Stimulated activated CD8-positive, alpha-beta memory T cell treated with anti-CD3 and anti-CD28 coated beads, Interleukin-15, amount 100 ng/mL, for 48 hours (primary cell): ENCODE results near the gene TEX14.
"Not testable (repeated sequence)": the region's sequence is repeated elsewhere in the genome, so short reads cannot be mapped to it uniquely, and the experiment has no call there.

Experiments
- DNase-seq, 2 donors: peaks; one replicate each; pipeline ENCODE4 v3.0.0-alpha.2; 2020; ENCODE audit warnings: low read depth in 2 of 2

Gene TEX14

DNA sequence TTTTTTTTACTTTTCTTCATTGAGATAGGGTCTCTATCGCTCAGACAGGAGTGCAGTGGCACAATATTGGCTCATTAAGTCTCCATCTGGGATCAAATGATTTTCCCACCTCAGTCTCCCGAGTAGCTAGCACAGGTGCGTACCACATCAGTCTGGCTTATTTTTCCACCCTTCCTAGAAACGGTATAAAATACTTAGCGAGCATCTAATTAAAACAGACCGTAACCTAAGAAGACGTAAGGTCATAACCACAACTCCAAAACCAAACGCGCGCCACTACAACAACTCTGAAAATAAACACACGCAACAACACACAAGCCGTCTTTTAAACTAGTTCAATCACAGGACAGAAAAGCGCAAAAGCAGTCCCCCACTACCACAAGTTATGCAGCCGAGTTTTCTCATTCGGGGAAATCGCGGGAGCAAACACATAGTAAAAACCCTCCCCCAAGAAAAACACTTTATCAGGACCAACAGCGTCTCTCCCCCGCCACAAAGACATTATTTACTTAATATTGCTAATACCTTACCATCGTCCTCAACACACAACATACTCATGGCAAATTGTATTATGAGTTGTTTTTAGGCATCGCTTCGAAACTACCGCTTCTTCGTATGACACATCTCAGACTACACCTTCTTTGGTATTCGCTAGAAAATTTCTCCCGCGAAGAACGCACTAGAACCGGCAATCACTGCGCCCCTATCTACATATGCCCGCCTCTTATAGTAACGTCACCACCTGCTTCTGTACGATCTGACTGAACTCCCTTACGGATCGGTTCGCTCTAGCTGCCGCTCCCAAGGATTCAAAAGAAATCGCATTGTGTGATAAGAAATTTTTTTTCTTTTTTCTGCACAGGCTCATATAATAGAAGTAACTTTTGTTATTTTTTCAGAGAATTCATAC is 32.8 kb downstream of the TEX14 start:
- DNase-seq = peak; percentile 55 to 62

DNA sequence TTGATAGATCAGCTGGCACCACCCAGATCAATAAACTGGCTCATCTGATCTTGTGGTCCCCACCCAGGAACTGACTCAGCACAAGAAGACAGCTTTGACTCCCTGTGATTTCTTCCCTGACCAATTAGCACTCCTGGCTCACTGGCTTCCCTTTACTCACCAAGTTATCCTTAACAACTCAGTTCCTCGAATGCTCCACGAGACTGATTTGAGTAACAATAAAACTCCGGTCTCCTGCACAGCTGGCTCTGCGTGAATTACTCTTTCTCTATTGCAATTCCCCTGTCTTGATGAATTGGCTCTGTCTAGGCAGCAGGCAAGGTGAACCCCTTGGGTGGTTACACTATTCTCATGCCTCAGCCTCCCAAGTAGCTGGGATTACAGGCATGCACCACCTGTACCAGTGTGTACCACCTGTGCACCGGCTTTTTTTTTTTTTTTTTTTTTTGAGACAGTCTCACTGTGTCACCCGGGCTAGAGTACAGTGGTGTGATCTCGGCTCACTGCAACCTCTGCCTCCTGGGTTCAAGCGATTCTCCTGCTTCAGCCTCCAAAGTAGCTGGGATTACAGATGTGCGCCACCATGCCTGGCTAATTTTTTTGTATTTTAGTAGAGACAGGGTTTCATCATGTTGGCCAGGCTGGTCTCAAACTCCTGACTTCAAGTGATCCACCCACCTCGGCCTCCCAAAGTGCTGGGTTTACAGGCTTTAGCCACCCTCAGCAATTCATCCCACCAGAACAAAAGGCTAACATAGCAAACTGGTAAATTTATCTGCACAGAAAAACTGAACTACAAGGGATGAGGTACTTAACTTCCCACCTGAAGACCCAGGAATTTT is 33.7 kb downstream of the TEX14 start:
- not testable (repeated sequence) for DNase-seq

DNA sequence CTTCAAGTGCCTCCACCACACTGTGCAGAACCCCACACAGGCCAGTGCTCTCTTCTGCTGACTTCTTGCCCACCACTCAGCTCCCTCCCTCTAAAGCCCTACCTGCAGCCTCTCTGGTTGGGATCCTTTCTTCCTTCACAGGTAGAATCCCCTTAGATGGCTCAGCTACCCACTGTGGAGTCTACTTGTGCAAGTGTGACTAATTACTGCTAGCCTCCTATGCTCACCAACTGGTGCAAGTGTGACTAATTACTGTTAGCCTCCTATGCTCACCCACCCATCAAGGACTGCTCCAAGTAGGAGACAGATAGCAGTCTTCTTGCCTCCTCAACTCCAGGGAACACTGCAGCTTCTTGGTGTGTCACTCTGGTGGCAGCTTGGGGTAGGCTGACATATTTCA is 43.6 kb downstream of the TEX14 start:
- no peak for DNase-seq

DNA sequence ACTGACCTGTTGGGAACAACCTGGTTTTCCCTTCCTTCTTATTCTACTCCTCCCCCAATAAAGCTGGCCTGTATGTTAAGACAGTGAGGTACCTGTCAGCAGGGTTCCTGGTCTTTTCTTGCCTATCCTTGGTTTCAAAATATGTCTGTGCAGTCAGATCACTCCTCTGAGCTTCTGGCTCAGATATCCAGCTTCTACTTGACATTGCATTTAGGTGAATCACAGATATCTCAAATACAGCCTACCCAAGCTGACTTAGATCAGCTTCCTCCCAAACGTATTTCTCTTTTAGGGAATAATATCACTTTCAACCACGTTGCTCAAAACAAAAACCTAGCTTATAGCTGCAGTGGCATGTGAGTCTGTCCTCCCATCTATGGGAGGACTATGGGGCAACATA is 48.7 kb downstream of the TEX14 start:
- DNase-seq = no peak

DNA sequence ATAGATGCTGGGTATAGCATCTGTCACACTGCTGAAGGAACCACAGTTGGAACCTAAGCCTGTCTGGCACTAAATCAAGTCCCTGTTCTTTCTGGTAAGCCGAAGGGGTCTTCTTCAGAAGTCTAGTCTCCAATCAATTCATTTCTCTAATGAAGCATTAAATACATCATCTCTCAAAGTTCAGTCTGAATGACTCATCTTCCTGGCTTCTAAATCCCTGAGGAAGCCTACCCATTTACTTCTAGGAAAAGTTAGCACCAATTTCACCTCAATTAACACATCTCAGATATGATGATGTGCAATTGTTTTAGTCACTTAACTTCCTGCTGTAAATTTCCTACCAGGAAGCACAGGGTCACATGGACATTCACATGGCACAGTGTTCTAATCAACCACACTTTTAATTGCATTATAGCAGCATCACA is 49.9 kb downstream of the TEX14 start:
- DNase-seq = no peak

DNA sequence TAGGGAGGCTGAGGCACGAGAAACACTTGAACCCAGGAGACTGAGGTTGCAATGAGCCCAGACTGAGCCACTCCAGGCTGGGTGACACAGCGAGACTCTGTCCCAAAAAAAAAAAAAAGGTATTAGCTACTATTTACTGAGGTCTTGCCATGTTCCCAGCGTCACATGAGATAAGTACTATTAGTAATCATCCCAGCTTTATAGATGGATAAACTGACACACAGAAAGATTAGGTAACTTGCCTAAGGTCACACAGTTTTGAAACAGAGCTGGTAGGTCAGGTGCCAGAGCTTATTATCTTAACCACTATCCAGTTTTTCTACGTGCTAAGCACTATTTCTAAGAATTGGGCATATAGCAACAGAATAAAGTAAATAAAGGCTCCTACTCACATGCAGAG is 51.6 kb downstream of the TEX14 start:
- DNase-seq = no peak

DNA sequence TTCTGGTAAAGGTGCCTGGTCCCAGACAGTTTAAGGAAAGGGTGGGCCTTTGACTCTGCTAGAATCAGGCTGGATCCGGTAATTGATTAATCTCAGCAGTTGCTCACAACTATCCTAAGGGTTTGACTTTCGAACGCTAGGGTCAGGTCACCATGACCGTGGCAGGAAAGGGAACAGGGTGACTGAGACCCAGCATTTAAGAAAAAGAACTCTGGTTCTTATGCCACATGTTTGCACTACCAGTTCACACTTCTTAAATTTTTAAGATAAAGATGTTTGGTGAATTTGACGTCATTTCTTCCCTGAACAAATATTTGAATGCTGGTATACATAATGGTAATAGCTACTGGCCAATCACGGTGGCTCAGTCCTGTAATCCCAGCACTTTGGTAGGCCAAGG is 52.2 kb downstream of the TEX14 start:
- DNase-seq = no peak

DNA sequence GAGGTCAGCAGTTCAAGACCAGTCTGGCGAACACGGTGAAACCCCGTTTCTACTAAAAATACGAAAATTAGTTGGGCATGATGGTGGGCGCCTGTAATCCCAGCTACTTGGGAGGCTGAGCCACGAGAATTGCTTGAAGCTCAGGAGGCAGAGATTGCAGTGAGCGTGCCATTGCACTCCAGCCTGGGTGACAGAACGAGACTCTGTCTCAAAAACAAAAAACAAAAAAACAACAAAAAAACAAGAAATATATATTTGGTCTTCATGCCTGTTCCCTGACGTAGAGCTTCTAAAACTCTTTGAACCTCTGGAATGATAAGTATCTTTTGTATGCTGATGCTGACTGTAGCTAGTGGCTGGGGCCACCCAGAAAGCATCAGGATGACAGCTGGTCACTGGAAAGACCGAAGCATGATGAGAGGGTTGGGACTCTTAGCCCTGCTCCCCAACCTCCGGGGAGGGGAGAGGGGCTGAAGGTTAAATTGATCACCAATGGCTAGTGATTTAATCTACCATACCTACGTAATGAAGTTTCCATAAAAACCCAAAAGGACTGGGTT is 54.8 kb downstream of the TEX14 start:
- DNase-seq = no peak

DNA sequence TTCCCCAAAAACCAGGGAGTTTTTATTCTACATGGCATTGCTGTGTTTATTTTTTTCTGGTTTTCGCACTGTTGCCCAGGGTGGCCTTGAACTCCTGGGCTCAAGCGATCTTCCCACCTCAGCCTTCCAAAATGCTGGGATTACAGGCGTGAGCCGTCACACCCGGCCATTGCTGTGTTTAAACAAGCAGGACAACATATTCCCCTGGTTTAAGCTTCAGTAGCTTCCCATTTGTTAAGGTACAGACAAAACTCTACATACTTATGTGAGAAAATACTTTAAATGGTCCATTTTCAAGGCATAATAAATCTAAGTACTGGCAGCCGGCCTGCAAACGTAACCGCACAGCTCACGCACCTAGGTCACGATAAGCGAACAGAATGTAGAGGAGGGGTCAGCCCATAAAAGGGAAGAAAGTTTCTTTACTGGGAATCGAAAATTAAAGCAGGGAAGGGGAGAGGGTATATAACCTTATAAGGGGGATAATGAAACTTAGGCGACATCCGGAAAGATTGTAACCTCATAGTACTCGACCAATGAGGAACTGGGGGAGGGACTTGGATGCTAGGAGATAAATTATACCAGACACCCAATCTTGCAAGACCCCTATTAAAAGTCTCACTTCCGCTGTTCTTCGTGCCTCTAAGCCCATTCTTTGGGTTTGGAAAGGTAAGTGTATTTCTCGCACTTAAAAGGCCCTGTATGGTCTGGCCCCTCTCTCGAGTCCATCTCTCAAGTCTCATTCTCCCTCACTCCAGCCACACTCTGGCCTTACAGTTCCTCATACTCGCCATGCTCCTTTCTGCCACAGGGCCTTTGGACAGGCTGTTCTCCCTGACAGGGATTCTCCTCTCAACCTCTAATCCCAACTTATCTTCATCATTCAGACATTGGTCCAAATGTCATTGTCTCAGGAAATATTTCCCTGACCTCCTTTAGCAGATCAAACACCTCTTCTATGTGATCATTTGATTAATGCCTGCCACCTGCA is 59.2 kb downstream of the TEX14 start:
- DNase-seq = no peak

DNA sequence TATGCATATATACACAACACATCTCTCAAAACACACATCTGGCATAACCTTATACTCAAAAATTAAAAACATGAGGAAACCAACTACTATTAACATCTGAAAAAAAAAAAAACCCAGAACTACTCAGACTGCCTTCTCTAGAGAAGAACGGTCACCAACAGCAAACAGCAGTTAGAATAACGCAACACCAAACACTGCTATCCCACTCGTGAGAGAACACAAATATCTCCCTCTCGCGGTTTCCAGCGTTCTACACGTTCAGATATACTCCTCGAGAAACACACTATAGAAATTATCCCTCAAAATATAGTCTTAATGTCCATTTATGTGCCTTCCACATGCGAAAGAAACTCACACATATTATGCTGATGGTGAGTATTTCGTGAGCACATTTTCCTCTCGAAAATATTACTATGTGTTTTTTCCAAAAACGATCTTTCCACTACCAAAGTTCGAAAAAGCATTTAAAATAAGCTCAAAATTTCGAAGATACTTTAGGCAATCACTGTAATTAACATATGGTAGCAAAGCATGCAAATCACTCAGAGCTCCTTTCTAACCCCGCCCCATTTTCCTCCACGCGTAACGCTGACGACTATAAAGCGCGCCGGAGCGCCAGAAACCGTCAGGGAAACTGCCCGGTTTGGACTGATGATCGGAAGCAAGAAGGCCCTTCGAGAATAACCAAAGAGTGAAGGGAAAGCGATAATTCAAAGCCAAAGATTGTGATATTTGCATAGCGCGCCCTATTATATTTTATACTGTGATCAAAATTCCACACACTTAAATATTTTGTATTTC is 60.1 kb downstream of the TEX14 start:
- DNase-seq = peak; percentile 88 to 90

DNA sequence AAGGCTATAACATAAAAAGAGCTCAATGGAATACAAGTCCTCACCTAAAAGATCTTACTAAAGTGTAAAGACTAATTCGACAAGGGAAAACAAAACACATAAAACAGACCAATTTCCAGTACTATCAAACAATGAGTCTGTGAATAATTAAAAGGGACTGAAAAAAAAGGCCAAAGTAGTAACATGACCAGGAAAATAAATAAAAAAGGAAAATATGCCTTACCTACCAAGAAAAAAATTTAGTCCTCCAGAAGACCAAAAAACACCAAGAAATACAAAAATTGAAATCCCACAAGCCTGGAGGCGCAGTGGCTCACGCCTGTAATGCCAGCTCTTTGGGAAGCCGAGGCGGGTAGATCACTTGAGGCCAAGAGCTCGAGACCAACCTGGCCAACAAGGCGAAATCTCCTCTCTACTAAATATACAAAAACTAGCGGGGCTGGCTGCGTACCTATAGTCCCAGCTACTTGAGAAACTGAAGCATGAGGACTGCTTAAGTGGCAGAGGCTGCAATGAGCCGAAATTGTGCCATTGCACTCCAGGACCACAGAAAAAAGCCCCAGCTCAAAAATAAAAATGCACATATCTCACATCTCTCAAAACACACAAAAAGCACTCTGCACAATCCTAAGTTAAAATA is 60.8 kb downstream of the TEX14 start:
- DNase-seq = peak; percentile 8 to 34

DNA sequence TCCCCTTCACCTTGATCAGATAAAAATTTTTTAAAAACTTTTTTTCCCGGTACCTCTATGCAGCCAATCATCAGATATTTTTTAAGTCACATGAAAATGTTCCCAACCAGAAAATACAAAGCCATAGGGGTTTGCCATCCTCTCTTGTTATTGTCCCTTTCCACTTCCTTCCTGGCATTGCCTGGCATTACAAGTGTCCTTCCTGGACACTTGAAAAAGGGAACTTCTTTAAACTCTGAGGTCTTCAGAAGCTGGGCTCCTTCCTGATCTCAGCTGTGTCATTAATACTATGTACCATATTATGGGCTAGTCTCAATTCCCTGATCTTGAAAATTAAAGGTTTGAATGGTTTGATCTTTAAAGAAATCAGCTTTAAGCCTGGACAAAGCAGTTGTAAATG is 64.9 kb downstream of the TEX14 start:
- no peak for DNase-seq

DNA sequence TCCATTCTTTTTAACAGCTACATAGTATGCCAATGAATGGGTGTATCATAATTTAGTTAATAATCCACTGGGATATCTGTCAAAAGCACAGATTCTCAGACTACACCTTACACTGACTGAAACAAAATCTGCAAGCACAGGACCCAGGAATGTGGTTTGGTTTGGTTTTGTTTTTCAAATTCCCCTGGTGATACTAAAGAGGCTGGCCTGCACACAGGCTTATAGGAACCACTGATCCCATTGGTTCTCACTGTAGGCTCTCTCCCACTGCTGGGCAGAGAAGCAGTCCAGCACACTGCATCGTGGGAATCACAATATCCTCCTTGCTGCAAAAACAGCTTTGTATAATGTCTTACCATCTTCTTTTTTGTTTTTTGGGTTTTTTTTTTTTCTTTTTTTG is 67.1 kb downstream of the TEX14 start:
- DNase-seq = no peak

DNA sequence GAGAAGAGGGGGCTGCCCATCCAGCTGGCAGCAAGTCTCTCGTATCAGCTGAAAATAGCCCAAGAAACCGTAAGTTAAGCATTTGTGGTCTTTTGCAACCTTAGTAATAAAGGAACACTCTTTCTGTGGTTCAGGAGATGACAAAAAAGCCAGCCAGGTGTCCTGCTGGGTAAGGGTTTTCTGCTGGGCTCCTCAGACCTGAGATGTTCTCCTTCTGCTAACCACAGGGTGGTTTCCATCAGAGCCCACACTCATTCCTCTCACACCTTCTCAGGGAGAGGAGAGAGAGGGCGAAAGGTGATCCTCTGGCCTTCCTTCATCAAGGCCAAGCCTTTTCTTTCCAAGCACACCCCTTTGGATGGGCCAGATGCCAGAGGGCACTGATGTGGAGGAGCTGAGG is 70.7 kb downstream of the TEX14 start:
- no peak for DNase-seq

DNA sequence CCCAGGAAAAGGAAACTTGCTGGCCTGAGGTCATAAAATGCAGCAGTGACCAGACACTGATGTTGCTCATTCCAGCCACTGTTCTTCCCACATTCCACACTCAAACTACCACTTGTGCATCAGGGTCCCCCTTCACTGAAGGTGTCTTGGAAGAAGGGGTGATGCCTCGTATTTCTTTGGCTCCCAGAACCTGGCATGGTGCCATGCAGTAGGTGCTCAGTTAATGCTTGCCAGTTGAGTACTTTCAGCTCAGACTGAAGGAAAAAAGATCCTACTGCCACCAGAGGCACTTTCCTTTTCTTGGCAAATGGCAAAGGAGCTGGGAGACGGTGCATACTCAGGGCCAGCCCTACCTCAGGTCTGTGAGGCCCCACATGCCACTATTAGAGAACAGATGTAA is 73.5 kb downstream of the TEX14 start:
- no peak for DNase-seq

DNA sequence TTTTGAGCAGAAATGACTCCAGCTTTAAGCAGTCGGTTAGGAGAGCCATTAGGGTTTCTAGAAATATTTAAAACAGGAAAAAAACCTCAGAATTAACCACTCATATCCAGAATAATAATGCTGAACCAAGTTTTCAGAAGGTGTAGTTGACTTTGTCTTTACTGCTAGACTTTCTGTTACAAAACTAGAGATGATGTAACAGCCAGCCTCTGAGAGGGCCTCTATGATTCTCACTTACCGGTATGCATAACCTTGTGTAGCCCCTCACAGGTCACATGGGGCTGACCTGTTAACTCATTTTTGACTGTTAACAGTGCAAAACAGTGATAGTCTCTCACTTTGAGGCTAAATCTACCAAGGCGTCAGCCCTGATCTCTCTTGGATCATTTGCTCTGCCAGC is 74.3 kb downstream of the TEX14 start:
- no peak for DNase-seq

DNA sequence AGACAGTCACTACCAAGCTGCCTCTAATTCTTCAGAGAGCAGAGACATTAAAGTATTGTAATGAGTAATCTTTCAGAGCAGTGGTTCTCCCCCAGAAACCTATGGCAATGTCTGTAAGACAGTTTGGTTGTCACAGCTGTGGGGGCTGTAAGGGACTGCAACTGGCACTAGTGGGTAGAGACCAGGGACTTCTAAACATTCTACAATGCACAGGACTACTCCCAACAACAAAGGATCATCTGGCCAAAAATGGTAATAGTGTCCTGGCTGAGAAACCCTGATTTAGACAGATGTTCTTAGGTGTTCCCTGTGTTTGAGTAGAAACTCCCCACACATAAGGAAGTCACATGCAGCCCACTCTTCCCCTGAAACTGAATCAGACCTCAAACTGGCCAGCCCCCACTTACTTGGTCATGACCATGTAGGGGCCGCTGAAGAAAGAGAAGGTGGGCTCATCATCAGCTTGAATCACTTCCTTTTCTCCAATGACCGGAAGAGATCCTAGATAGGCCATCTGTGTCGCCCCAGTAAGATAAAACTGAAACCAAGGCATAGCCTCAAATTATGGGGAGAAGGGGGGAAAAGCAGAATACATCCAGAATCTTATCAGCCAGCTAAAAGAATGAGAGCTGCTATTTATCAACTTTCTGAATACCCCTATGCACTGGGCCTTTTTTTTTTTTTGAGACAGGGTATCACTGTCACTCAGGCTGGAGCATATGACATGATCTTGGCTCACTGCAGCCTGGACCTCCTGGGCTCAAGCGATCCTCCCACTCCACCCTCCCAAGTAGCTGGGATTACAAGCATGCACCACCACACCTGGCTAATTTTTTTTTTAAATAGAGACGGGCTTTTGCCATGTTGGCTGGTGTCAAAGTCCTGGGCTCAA is 75.8 kb downstream of the TEX14 start:
- peak in 1 of 2 donors; percentile 4 for DNase-seq

DNA sequence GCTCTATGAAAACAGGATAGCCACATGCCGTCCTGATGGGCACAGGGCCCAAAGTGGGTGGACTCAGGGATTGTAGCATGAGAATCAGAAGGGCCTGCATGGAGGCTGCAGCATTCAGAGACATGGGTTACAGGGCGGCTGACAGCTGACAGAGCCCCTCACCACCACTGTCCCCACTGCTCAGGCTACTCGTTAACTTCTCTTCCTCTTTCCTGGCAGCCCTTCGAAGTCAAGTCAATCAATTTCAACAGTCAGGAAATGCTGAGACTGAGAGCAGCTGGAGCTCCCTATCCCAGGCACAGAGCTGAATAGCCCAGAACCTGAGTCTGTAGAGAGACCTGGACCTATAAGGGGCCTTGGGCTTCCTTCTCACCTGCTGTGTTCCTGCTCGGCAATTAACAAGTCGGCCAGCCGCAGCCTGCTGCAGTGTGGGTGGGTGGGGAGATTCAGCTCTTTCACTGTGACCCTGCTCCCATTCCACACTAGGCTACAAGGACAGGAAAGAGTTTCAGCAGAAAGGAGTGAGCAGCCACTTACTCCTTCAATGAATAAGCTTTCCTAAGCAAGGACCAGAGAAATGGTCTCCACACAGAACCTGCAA is 76.9 kb downstream of the TEX14 start:
- DNase-seq = no peak

DNA sequence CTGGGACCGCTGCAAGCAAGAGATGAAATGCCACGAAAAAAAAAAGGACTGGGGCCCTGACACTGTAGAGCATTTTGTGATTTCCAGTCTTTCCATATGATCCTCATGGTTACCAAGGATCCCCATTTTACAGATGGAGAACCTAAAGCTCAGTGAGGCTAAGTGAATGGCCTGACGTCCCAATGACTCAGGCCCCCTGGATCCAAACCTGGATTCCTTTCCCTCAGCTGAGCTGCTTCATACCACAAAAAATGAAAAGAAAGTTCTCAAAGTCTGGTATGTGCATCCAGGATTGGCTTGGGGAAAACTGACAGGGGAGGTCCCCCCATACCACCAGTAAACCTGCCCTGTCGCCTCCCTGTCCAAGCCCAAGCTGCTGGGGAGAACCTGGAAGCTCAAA is 80.5 kb downstream of the TEX14 start:
- DNase-seq = no peak
